H1 (cell line): Measurements from ENCODE around the gene CXCR4. TPM values are rescaled to one million over a fixed set of nuclear protein-coding genes. Genes with fewer than 3 reads are reported as not detected.

Experiments used
- CHD1 ChIP-seq: IDR thresholded peaks from 2 replicates; pipeline ENCODE4 v1.6.1; 2012; ENCODE audit warnings: low read depth, low read length, improper control_type of control experiment
- CTBP2 ChIP-seq: IDR thresholded peaks from 2 replicates; pipeline ENCODE4 v1.7.0; 2011; ENCODE audit warnings: borderline replicate concordance, mild to moderate bottlenecking, moderate library complexity, mixed read lengths, low read length; ENCODE audit not compliant: insufficient read depth, insufficient read length
- RFX5 ChIP-seq: IDR thresholded peaks from 2 replicates; pipeline ENCODE4 v1.6.1; 2011; ENCODE audit warnings: low read depth, low read length, improper control_type of control experiment, borderline replicate concordance
- RXRA ChIP-seq: IDR thresholded peaks from 2 replicates; pipeline ENCODE4 v1.6.1; 2011; ENCODE audit warnings: low read depth, mild to moderate bottlenecking, low read length, moderate library complexity; ENCODE audit not compliant: insufficient read depth
- TEAD4 ChIP-seq: IDR thresholded peaks from 2 replicates; pipeline ENCODE4 v1.6.1; 2012; ENCODE audit warnings: low read depth, low read length, inconsistent platforms, mixed read lengths
- polyA plus RNA-seq, 7 experiments: library from polyadenylated mRNA; depleted of rRNA in 3 of 7; stranded (reverse) in 5 of 7; unstranded in 2 of 7; fragments of >200 nt in 5 of 7; fragments of 200-250 nt in 2 of 7; gene quantifications; 1 replicate in 5 of 7; 2 replicates in 1 of 7; 4 replicates in 1 of 7; pipeline versions ENCODE4 v1.2.1 to v1.2.3, GENCODE V29; 2011 to 2013; ENCODE audit warnings: missing spikeins in 2 of 7, mixed read lengths in 2 of 7
- total RNA-seq: library from RNA; stranded (reverse); fragmentation: NEBNext Ultra II Directional; extraction: Animal tissue kit (Norgen Biotek cat#: 25700); gene quantifications from 2 replicates; pipeline ENCODE4 v1.2.1, GENCODE V29; 2021

Gene CXCR4
- total and polyA plus RNA-seq, 2 of the 8 experiments (the other 6 are each of a cell fraction or from before 2014, with no cell fraction given), result 1.8 to 2.8 TPM

- TF ChIP-seq CHD1 (no peak), CTBP2 (no peak), RXRA (no peak), TEAD4 (no peak), RFX5 (no peak)
Measured at GRCh38 chr2:136128905-136129304, 11.0 kb upstream of the CXCR4 start (continued).
